Body of pancreas (tissue), 4 donors: ENCODE measurements around the gene CIBAR2.

ENCODE experiments used
- CTCF ChIP-seq, 7 experiments: fragments of 450-650 bp in 4 of 7; fragments of 200-600 bp in 3 of 7; sonication (generic) in 3 of 7; IDR thresholded peaks; one replicate each; pipeline ENCODE4 v1.5.1; 2016 to 2019; ENCODE audit warnings: antibody characterized with exemption in 7 of 7
- POLR2A ChIP-seq, 3 donors: fragments of 450-650 bp; IDR thresholded peaks; one replicate each; pipeline ENCODE4 v1.6.1; 2016; ENCODE audit warnings: antibody characterized with exemption in 3 of 3, mild to moderate bottlenecking in 2 of 3

GRCh38 chr16:85078952-85079351 is 33.3 kb downstream of the CIBAR2 start:
- TF ChIP-seq CTCF (IDR thresholded peaks at IDR 0.05) (no peak), POLR2A (IDR thresholded peaks at IDR 0.05) (no peak)
